ENCODE measurements around the gene FAM187B. TPM values are rescaled to one million over a fixed set of nuclear protein-coding genes. Genes with fewer than 3 reads are reported as not detected.

The FAM187B gene
- total RNA-seq, 1 experiment from 2014 or later: not detected

GRCh38 chr19:35223862-35224505 is 4.6 kb downstream of the FAM187B start:
- no peak overlapping the region for H2BK15ac ChIP-seq (ENCODE audit: low read depth, low read length)
- no peak overlapping the region for H3K27ac ChIP-seq (ENCODE audit: insufficient read length, low read depth, low read length)
- Mint-ChIP-seq H3K4me1 (peaks cover 9 to 23% of the 10 kb centered on the region in 2 experiments), H3K27me3 (ENCODE audit: low read depth) (peaks cover 4% of the 10 kb centered on the region), H3K27ac (no peak overlapping the region), H3K36me3 (ENCODE audit: insufficient read depth in 1 of 3, low read depth in 3 of 3) (peaks cover 0 to 5% (median 3%) of the 10 kb centered on the region in 3 experiments; a peak in 6 of 7 replicates), H3K9me3 (peaks cover 5 to 6% of the 10 kb centered on the region in 2 experiments; a peak in 4 of 5 replicates), H3K4me3 (no peak overlapping the region)
- no peak overlapping the region for H2BK120ac ChIP-seq (ENCODE audit: low read depth, low read length, poor library complexity, severe bottlenecking)
- no peak overlapping the region for H2BK5ac ChIP-seq (ENCODE audit: insufficient read length, low read length)
- H3K4ac ChIP-seq (ENCODE audit: low read depth, low read length): no peak overlapping the region
- H3K9ac ChIP-seq (ENCODE audit: extremely low read depth, insufficient read length, low read length): no peak overlapping the region
- no CpG with 5 or more reads among the region's 4 CpGs for WGBS (ENCODE audit: extremely low coverage, insufficient read length, low lambda C conversion rate)
- no peaks in the 10 kb centered on the region for H3K79me1 ChIP-seq (ENCODE audit: insufficient read depth, low read depth, low read length, poor library complexity, severe bottlenecking)
- no peaks in the 10 kb centered on the region; the same call in 1 of the 2 replicates for H3K4me1 ChIP-seq (ENCODE audit: insufficient read depth, low read length)
- no peak overlapping the region for H2AK5ac ChIP-seq (ENCODE audit: insufficient read length, low read length)
- no peak overlapping the region for H3K56ac ChIP-seq (ENCODE audit: insufficient read length, low read depth, low read length)
- no peaks in the 10 kb centered on the region for H3K9me3 ChIP-seq (ENCODE audit: control insufficient read depth, low read depth, low read length)
- no peak overlapping the region for H4K5ac ChIP-seq (ENCODE audit: insufficient read length, low read depth, low read length)
- no peak overlapping the region for H2BK20ac ChIP-seq (ENCODE audit: low read depth, low read length, poor library complexity, severe bottlenecking)
- no peaks in the 10 kb centered on the region for H3K27me3 ChIP-seq (ENCODE audit: insufficient read depth, low read length)
- H3K4me2 ChIP-seq (ENCODE audit: insufficient read depth, insufficient read length, low read length): no peak overlapping the region
- H3K79me2 ChIP-seq (ENCODE audit: insufficient read depth, low read length): no peaks in the 10 kb centered on the region
- DNase-seq: no peak
- H3K18ac ChIP-seq (ENCODE audit: insufficient read length, low read depth, low read length): no peak overlapping the region
- no peak overlapping the region for H3T11ph ChIP-seq (ENCODE audit: low read length)
- no peaks in the 10 kb centered on the region for H4K20me1 ChIP-seq (ENCODE audit: control insufficient read depth, insufficient read depth, insufficient read length)
- H3K23me2 ChIP-seq (ENCODE audit: insufficient read length, low read depth, low read length, poor library complexity, severe bottlenecking): no peaks in the 10 kb centered on the region
- no peak overlapping the region for H2BK12ac ChIP-seq (ENCODE audit: insufficient read length, low read depth, low read length)
- H3K14ac ChIP-seq (ENCODE audit: insufficient read depth, low read length): no peak overlapping the region
- H4K91ac ChIP-seq (ENCODE audit: insufficient read length, low read depth, low read length): no peak overlapping the region
- no peak overlapping the region for H2AFZ ChIP-seq (ENCODE audit: low read length)
- no peak for TF ChIP-seq CTCF (conservative IDR thresholded peaks at IDR 0.05)
- H4K8ac ChIP-seq (replicated peaks; ENCODE audit: insufficient read length, low read depth, low read length): no peak overlapping the region
- no peak overlapping the region for H3K23ac ChIP-seq (ENCODE audit: insufficient read length, low read depth, low read length)

All from H9 (cell line).